NCI-H2196 treated with DMSO at 0.1 percent for 48 hours (cell line): ENCODE results near the gene BAHCC1.
"Not testable (repeated sequence)": the region's sequence is repeated elsewhere in the genome, so short reads cannot be mapped to it uniquely, and the experiment has no call there.

Source experiments
- DNase-seq: peaks from one replicate; lab custom pipeline; 2025; ENCODE audit not compliant: unreplicated experiment; lab: John Stamatoyannopoulos, UW

BAHCC1 gene

DNA sequence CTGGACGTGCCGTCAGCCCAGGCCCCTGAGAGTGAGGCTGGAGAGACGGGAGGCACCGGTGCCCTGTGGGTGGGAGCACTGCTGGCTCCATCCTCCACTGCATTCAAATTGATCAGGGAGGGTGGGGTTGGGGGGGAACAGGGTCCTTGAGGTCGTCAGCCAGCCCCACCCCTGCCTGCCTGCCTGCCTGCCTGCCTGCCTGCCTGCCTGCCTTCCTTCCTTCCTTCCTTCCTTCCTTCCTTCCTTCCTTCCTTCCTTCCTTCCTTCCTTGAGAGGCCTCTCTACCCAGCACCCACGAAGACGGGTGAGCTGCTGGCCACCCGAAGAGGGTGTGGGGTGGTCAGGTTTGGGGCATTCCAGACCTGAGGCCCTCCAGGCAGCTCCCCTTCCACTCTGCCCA, 16.0 kb downstream of the BAHCC1 start:
- no peak for DNase-seq

DNA sequence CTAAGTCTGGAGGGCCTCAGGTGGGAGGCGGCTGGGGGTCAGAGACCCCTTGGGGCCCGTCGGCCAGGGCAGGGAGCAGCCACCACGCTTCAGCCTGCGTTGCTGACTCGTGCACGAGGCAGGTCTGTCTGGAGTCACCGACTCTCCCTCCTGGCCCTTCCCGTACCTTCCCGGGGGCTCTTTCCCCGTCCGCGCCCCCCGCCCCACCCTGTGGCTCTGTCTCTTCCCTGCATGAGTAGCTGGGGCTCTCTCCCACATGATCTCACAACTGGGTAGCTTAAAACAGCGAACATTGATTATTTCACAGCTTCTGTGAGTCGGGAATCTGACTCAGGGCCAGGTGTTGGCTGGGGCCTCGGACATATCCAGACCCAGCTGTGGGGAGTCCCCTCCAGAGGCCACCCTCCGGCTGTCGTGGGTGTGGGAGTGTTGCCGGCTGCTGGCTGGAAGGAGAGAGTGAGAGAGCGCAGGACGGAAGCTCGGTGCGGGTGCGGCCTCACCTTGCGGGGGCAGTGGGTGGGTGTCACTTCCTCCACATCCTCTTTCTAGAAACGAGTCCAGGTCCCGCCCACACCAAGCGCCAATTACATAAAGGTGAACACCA, 17.3 kb downstream of the BAHCC1 start:
- no peak for DNase-seq

DNA sequence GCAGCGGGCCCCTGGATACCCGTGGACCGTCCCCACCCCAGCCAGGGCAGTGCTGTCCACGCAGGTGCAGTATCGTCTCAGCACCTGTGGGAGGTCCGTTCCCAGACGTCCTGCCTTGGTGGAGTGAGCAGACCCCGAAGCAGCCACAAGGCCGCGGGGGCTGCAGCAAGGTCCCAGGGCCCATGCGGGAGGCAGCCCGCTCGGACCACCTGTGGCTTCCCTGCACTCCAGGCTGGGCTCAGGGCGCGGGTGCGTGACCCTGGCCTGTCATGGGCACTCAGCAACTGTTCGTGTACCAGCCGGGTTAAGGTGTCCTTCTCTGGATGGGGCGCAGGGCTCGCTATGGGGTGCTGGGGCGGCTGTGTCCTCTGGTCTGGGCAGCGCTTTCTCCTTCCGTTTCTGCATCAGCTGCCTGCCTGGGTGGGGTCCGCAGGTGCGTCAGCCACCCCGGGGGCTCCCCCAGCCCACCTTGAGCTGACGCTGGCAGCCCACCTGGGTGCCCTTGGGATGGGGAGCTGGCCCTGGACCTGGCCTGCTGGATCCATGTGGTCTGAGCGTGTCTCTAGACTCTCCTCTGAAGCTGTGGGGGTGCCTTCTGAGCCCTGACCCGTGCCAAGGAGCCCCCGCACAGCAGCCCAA, 18.4 kb downstream of the BAHCC1 start:
- DNase-seq: no peak

DNA sequence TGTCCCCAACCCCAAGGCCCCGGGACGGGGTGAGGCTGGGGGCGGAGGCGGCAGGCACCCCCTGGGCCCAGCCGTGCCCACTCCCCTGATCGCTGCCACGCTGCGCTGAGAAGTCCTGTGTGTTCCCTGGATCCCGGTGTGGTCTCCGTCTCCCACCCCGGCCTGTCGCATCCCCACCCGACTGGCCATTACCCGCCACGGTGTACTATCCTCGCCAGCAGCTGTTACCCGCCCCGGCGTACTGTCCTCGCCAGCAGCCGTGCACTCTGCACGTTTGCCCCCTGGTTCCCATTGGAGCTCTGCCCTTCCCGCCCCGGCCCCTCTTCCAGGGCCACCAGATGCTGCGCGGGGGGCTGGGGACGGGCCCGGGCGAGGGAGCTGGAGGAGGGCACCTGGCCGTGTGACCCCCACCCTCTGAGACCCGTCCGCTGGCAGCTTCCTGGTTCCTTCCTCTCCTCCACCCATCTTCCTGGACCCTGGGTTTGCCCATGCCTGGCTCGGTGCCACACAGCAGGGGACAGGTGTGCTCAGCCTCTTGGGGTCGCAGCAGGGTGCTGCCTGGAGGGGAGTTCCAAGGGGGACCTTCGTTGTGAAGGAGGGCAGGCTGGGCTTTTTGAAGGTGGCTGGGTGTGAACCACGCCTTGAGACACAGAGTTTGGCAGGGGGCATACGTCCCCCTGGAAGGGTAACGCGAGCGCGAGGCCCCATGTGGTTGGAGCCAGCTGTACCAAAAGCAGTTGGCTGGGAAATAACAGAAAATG, 19.7 kb downstream of the BAHCC1 start:
- no peak for DNase-seq

DNA sequence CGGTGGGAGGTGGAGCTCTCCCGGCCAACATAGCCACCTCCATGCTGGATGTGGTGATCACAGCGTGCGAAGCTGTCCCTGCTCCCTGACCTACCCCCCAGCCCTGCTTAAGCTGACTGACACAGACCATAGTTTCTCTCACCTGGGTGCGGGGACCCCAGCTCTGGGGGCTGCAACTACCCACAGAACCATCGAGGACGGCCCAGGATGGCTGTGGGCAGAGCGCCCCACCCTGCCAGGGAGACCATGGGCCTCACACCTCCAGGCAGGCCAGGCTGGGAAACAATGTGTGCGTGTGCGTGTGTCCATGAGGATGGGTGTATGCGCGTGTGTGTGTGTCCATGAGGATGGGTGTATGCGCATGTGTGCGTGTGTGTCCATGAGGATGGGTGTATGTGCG, 20.4 kb downstream of the BAHCC1 start:
- no peak for DNase-seq

DNA sequence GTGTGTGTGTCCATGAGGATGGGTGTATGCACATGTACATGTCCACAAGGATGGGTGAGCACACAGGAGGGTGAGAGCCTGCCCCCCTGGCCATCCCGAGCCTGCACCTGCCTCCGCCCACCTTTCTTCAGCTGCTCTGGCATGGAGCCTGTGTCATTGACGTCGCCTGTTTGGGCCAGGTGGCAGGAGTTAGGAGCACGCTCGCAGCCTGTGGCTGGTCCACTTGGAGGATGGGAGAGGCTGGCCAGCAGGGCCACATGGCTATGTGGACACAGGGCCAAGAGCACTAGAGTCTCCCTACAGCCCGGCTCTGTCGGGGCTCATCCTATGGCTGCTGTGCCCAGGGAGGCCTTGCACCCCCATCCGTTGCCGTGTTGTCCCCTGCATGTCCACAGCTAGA, 21.4 kb downstream of the BAHCC1 start:
- DNase-seq: peak; percentile 83

DNA sequence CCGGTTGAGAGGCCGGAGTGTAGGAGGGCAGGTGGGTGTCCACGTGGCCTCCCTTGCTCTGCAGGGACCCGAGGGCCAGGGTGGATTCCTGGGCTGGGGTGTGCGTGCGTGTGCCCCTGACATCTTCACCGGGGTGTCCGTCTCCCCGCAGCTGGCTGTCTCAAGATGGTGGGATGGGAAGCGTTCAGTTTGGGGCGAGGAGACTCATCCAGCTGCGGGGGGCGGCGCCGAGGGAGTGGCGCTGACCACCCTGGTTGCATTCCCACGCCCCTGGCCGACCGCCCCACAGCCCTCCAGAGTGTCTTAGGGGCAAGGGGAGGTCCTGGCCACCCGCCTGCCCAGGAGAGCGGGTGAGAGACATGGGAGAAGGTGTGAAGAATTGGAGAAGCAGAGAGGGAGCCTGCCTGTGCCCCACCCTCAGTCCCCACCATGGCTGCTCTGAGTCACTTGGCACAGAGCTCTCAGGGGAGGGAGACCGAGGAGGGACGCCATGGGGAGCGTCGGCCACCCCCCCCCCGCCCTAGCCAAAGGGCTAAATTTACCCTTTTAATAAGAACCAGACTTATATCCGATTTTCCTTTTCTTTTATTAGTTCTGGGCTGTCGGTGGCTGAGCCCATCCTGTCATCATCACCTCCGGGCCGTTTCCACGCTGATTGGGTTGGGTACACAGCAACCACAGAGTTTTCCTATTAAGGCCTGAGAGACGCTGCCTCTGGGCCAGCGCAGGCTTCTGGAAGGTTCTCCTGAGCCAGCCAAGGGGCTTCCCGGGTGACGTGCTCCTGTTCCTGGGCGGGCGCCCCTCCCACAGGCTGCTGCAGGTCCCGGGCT, 22.0 kb downstream of the BAHCC1 start:
- DNase-seq: no peak

DNA sequence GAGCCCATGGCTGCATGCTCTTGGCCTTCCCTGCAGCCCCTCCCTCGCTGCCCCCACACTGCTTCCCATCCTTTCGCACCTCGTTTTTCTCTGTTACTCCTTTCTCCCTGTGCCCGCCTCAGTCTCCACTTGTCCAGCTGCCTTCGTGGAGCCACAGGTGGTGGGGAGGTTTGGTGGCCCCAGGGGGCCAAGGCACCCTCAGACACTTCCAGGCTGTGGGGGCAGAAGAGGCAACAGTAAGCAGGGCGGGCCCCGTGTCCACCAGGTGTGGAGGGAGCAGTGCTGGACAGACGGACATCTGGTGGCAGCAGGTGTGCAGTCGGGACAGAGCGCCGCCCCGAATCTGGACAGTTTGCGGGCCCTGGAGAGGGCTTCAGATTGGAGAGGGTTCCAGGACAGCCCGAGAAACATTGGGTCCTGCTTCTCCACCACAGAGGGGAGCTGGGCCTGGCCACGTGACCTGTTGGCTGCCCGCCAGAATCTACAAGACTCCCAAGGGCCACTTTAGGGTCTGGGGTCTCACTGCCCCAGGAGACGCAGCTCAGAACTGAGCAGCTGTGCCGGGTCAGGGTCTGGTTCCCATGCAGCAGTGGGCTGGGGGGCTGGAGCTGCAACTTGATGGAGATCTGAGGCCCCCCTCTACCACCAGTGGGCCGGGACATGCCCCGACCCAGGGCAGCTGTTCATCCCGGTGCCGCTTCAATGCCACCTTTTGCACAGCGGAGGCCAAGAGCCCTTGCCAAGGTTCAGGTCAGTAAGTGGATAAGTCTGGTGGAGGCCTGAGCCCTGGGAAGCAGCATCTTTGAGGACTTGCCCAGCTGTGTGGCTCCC, 22.8 kb downstream of the BAHCC1 start:
- no peak for DNase-seq

DNA sequence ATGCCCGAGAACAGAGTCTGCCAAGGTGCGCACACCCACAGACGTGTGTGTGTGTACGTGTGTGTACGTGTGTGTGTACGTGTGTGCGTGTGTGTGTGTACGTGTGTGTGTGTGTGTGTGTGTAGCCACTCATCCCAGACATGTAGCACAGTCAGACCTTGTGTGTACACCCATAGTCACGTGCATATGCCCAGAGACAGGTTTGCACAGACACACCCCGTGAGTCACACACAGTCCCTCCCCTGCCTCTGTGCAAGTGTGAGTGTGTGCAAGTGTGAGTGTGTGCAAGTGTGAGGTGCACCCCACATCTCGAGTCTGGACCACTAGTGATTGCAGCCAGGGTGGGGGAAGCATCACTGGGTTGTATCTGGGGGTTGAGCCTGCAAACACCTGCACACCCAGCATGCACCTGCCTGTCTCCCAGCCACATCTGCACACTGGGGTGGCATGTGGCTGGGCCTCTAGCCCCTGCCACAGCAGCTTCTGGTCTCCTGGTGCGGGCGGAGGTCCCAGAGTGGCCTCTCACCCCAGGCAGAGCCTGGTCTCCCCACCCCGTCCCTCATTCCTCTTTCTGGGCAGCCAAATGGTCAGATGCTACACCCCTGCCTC, 23.6 kb downstream of the BAHCC1 start:
- DNase-seq: no peak

DNA sequence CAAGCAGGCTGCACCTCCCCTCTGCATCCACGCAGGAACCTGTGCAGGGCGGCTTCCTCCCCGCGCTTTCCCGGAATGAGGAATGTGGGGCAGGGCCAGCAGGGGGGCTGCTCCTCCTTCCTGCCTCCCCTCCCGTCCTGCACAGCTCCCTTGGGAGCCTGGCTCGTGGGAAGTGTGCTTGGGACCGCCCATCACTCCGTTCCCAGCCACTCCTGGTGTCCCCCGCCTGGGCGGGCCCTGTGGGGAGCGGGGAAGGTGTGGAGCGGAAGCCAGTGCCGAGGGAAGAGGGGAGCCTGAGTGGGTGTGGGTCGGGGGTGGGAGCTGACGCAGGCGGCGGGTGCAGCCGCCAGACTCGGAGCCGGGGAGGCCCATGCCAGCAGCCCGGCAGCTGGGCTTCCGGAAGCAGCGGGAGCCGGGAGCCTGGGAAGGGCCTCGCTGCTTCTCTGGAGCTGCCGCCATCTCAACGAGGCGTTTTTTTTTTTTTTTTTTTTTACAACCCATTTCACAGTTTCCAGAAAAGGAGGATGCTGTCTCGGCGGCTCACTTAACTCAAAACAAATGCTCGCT, 24.1 kb downstream of the BAHCC1 start:
- DNase-seq: no peak

DNA sequence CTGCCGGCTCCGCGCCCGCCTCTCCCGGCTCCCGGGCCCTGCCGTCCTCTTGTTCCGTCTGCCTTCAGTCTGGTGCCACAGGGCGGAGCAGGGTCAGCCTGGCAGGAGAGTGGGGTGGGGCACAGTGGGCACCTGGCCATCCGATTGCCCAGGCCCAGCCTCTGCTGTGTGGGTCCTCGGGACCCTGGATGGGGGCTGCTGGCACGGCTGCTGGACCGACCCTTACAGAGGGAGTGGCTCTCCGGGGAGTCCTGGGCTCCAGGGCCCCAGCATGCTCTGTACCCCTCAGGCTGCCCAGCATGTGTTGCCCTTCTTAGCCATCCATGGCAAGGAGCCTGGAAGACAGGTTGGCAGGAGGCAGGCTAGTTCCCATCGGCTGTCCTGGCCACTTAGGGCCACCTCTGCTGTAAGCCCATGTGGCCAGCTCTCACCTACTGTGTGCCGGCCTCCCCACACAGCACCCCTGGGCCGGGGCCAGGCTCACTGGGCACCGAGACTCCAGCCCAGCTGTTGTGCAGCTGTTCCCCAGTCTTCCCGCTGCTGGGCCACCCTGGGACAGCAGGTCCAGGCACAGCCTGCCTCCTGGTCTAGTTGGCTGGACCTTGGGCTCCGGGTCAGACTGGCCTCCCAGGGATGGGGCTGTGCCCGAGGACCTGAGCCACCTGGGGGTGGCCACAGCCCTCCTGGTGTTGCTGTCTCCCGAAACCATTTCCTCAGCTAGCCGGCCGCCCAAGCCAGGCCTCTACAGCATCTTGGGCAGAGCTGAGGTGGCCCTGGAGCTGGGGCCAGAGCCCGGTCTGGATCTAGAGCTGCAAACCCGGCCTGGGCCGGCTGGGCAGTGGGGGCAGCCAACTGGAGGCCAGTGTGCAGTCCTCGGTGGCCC, 24.9 kb downstream of the BAHCC1 start:
- DNase-seq: no peak

DNA sequence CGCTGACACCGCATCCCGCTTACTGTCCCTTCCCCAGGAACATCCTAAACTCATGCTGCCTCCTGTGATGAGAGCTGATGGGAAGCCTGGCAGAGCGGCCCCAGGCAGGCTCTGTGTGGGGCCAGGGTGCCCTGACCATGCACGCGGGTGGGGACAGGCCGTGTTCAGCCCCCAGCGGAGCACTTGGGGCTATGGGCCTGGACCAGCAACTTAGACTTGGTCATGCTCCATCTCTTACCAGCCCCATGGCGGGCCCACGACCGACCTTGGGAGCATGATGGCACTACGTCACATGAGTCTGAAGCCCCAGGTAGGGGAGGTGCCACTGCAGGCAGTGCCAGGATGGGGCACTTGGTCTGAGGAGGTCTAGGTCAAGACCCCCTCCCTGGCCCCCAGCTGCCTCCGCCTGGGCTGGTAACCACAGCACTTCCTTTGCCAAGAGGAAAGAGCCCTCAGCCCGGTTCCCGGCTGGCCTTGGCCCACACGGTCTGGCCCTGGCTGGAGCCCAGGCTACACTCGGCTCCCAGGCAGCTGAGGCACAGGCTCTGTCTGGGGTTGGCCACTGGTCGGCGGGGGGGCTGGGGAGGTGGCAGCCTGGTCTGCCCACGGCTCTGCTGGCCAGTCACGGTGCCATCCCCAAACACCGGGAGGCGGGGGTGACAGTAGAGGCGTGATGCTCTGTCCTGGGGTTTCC, 25.7 kb downstream of the BAHCC1 start:
- peak; percentile 18 for DNase-seq

DNA sequence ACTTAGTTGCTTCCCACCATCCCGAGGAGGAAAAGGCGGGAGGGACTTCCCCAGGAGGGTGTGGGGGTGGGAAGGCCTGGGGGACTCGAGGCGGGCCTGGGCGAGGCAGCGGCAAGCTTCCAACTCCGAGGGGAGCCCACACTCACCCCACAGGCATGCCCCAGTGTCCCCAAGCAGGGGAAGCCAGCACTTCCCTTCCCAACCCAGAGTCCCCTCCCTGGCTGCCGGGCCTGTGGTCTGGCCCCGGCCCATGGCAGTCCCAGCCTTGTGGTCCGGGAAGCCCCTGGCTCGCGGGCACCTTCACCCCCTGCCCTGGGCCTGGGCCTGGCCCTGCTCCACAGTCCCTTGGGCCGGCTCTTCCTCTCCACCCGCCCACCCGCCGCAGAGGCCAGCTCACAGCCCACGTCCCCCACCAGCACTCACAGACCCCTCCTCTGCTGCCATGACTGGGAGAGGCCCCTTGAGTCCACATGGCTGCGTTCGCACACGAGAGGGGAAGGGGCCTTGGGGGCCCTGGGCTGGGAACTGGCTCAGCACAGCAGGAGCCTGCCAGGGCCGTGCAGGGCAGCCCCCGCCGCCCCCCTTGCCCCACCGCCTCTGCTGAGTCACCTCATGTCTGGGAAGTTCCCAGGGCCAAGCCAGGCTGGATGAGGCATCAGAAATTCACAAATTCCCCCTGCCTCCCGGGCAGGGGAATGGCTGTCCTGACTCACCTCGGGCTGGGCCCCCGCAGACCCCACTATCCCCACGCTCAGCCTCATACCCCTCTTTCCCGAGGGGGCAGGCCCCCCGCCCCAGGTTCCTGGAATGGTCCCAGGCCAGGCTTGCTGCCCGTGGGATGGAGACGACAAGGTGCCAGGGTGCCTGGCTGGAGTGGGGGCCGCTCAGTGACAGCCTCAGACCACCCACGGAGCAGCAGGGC, 27.8 kb downstream of the BAHCC1 start:
- no peak for DNase-seq

DNA sequence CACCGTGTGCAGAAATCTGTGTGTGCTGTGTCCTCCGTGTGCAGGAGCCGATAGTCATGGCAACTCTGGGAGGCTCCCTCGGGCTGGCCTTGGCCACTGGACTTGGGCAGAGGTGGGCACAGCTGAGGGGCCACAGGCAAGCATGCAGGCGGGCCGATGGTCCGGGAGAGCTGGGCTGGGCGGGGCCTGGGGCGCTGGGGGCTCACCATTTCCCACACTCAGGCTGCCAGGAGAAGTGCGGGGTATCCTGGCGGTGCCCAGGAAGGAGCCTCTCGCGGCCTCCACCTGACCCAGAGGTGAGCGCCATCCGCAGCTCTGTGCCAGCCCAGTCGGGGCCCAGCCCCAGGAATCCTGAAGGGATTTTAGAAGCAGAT, 28.4 kb downstream of the BAHCC1 start:
- DNase-seq: no peak

DNA sequence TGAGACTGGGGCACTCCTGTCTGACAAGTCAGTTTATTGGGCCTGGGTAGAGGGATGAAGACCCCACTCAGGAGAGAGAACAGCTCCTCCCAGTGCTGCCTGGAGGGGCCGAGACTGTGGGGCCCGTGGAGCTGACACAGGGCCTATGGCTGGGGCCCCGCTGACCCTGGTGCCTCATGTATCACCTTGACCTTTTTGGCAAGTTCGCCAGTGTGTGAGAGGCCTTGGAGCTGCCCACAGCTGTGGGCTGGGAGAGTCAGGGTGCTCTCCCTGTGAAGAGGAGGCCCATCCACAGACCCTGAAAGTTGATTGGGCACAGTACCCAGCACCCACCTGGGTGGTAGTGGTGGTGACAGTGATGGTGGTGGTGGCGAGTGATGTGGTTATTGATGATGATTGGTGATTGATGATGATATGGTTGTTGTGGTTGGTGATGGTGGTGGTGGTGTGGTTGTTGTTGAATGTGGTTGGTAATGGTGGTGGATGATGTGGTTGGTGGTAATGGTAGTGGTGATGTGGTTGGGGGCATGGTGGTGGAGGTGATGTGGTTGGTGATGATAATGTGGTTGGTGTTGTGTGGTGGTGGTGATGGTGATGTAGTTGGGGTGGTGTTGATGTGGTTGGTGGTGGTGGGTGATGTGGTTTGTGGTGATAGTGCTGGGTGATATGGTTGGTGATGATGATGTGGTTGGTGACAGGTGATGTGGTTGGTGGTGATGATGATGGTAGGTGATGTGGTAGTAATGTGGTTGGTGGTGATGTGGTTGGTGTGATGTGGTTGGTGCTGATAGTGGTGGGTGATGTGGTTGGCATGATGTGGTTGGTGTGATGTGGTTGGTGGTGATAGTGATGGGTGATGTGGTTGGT, 29.1 kb downstream of the BAHCC1 start:
- no peak for DNase-seq

DNA sequence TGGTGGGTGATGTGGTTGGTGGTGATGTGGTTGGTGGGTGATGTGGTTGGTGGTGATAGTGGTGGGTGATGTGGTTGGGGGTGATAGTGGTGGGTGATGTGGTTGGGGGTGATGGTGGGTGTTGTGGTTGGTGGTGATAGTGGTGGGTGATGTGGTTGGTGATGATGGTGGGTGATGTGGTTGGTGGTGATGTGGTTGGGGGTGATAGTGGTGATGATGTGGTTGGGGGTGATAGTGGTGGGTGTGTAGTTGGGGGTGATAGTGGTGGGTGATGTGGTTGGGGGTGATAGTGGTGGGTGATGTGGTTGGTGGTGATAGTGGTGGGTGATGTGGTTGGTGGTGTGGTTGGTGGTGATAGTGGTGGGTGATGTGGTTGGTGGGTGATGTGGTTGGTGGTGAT, 29.8 kb downstream of the BAHCC1 start:
- not testable (repeated sequence) for DNase-seq
